Measurements from ENCODE around the gene LRRC23. TPM values are rescaled to one million over a fixed set of nuclear protein-coding genes. Genes with fewer than 3 reads are reported as not detected.

LRRC23 gene
- total RNA-seq, 1 experiment from 2014 or later: 5.1 TPM

DNA sequence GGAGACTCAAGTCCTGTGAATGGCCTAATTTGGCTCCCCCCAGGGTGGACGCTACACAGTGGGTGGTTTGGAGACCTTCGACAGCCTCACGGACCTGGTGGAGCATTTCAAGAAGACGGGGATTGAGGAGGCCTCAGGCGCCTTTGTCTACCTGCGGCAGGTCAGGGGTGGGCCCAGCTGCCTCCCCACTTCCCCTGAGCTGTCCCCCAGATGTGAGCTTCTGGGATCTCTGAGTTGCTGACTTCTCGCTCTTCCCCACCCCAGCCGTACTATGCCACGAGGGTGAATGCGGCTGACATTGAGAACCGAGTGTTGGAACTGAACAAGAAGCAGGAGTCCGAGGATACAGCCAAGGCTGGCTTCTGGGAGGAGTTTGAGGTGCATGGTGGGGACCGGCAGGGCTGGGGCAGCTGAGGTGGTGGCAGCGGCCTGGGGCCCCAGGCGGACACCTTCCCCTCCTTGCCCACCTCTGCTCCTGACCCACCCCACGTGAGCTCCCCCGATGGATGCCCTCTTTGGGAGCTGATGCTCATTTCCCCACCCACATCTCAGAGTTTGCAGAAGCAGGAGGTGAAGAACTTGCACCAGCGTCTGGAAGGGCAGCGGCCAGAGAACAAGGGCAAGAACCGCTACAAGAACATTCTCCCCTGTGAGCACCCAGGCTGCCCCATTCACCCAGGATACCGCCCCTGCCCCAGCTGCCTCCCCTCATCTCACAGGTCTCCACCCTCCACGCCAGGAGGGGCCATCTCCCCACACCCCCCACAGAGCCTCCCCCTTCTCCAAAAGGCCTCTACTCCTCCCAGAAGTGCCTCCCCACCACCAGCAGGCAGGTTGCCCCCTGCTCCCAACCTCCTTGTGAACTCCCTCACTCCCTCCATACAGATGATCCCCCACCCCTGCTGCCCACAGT, 50.7 kb downstream of the LRRC23 start:
- Histone ChIP-seq H3K27me3 (ENCODE audit: low read length) (no peaks in the 10 kb centered on the region), H3K4me2 (ENCODE audit: low read length) (no peak overlapping the region), H3K27ac (ENCODE audit: low read length) (no peak overlapping the region), H3K36me3 (ENCODE audit: low read depth, low read length) (no peaks in the 10 kb centered on the region), H4K20me1 (ENCODE audit: low read length) (no peaks in the 10 kb centered on the region), H3K9ac (ENCODE audit: low read length) (no peak overlapping the region), H3K9me2 (replicated peaks; ENCODE audit: low read length) (no peaks in the 10 kb centered on the region), H3F3A (ENCODE audit: low read length, unreplicated experiment) (no peaks in the 10 kb centered on the region), H3K79me2 (ENCODE audit: low read length) (no peaks in the 10 kb centered on the region), H3K4me3 (ENCODE audit: low read length) (no peak overlapping the region), H3K9me3 (ENCODE audit: low read length) (no peaks in the 10 kb centered on the region), H3K4me1 (ENCODE audit: insufficient read depth, low read length) (no peaks in the 10 kb centered on the region), H2AFZ (ENCODE audit: low read length) (no peak overlapping the region)
- ATAC-seq (no peak), DNase-seq (no peak)
- CTCF ChIA-PET: no interaction called here
- POLR2A ChIA-PET (ENCODE audit: unreplicated experiment): no interaction called here
- intact Hi-C loops (cut with micrococcal nuclease): no loop called here
- no TSS peak for BruUV-seq (replicated peaks)
- no peak for TF ChIP-seq EZH2phosphoT487 (IDR thresholded peaks at IDR 0.05; ENCODE audit: borderline replicate concordance, low read length)
- TF ChIP-seq EZH2 (IDR thresholded peaks at IDR 0.05; ENCODE audit: low read length, unreplicated experiment): no peak
- TF ChIP-seq, protein P1, sequence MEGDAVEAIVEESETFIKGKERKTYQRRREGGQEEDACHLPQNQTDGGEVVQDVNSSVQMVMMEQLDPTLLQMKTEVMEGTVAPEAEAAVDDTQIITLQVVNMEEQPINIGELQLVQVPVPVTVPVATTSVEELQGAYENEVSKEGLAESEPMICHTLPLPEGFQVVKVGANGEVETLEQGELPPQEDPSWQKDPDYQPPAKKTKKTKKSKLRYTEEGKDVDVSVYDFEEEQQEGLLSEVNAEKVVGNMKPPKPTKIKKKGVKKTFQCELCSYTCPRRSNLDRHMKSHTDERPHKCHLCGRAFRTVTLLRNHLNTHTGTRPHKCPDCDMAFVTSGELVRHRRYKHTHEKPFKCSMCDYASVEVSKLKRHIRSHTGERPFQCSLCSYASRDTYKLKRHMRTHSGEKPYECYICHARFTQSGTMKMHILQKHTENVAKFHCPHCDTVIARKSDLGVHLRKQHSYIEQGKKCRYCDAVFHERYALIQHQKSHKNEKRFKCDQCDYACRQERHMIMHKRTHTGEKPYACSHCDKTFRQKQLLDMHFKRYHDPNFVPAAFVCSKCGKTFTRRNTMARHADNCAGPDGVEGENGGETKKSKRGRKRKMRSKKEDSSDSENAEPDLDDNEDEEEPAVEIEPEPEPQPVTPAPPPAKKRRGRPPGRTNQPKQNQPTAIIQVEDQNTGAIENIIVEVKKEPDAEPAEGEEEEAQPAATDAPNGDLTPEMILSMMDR (conservative IDR thresholded peaks at IDR 0.05; ENCODE audit: low read depth, low read length): no peak

DNA sequence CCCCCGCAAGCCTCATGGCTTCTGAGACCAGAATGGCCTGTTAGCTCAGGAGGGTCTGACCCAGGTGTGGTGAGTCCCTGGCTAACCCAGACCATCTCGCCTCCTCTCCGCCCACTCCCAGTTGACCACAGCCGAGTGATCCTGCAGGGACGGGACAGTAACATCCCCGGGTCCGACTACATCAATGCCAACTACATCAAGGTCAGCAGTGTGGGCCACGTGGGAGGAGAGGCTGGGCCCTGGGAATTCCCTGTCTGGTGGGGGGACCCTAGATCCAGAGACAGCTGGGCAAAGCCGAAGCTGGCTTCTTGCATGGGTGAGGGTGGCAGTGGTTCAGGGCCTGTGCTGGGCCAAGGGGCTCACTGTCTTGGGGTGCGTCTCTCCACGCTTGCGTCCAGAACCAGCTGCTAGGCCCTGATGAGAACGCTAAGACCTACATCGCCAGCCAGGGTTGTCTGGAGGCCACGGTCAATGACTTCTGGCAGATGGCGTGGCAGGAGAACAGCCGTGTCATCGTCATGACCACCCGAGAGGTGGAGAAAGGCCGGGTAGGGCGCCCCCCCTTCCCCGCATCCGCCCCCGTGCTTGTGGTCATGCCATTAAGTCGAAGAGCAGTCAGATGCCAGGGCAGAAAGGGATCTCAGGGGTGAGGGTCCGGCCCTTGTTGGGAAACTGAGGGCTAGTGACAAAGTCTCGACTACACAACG, 51.6 kb downstream of the LRRC23 start:
- no peak for DNase-seq
- Histone ChIP-seq H3K9me2 (replicated peaks; ENCODE audit: low read length) (no peaks in the 10 kb centered on the region), H3K27ac (ENCODE audit: low read length) (no peak overlapping the region), H3K36me3 (ENCODE audit: low read depth, low read length) (no peaks in the 10 kb centered on the region), H3K9ac (ENCODE audit: low read length) (no peak overlapping the region), H3K4me1 (ENCODE audit: insufficient read depth, low read length) (peaks cover under 1% of the 10 kb centered on the region), H3F3A (ENCODE audit: low read length, unreplicated experiment) (no peaks in the 10 kb centered on the region), H3K9me3 (ENCODE audit: low read length) (no peaks in the 10 kb centered on the region), H2AFZ (ENCODE audit: low read length) (no peak overlapping the region), H3K79me2 (ENCODE audit: low read length) (no peaks in the 10 kb centered on the region), H3K4me2 (ENCODE audit: low read length) (no peak overlapping the region), H3K4me3 (ENCODE audit: low read length) (no peak overlapping the region), H3K27me3 (ENCODE audit: low read length) (no peaks in the 10 kb centered on the region), H4K20me1 (ENCODE audit: low read length) (no peaks in the 10 kb centered on the region)
- TF ChIP-seq EZH2phosphoT487 (IDR thresholded peaks at IDR 0.05; ENCODE audit: borderline replicate concordance, low read length): no peak
- TF ChIP-seq, protein P1 (conservative IDR thresholded peaks at IDR 0.05; ENCODE audit: low read depth, low read length): no peak
- TF ChIP-seq EZH2 (IDR thresholded peaks at IDR 0.05; ENCODE audit: low read length, unreplicated experiment): no peak
- ATAC-seq: no peak
- intact Hi-C loops (cut with micrococcal nuclease): no loop called here
- BruUV-seq (replicated peaks): no TSS peak
- ChIA-PET CTCF (no interaction called here), POLR2A (ENCODE audit: unreplicated experiment) (no interaction called here)

Measured in PC-3 (cell line).